Sigmoid colon (tissue), 7 donors: Measurements from ENCODE around the gene PKN1. TPM values are rescaled to one million over a fixed set of nuclear protein-coding genes. Genes with fewer than 3 reads are reported as not detected.
"Not testable (repeated sequence)": the region's sequence is repeated elsewhere in the genome, so short reads cannot be mapped to it uniquely, and the experiment has no call there.

Experiments used
- DNase-seq: peaks from one replicate; pipeline ENCODE4 v3.0.0-alpha.2; 2019
- H3K27ac ChIP-seq, 4 donors: fragments of 200-600 bp; sonication (generic); one replicate each; pipeline ENCODE4 v1.5.1; 2016 to 2019; ENCODE audit warnings: mild to moderate bottlenecking in 1 of 4
- H3K27me3 ChIP-seq, 3 donors: fragments of 200-600 bp; sonication (generic); one replicate each; pipeline ENCODE4 v1.5.1; 2019; ENCODE audit warnings: mild to moderate bottlenecking in 1 of 3
- H3K36me3 ChIP-seq, 4 donors: fragments of 200-600 bp; sonication (generic); one replicate each; pipeline ENCODE4 v1.5.1; 2016 to 2019
- H3K4me1 ChIP-seq, 4 donors: fragments of 200-600 bp; sonication (generic); one replicate each; pipeline ENCODE4 v1.5.1; 2017 to 2019
- H3K4me3 ChIP-seq, 4 donors: fragments of 200-600 bp; sonication (generic); one replicate each; pipeline ENCODE4 v1.5.1; 2017 to 2019; ENCODE audit warnings: mild to moderate bottlenecking in 2 of 4, moderate library complexity in 1 of 4
- H3K9me3 ChIP-seq, 4 donors: fragments of 200-600 bp in 3 of 4; sonication (generic) in 3 of 4; one replicate each; pipeline versions ENCODE4 v1.5.1 to v1.6.1; 2013 to 2019
- CTCF ChIP-seq, 4 experiments: fragments of 450-650 bp in 3 of 4; fragments of 200-600 bp in 1 of 4; IDR thresholded peaks; one replicate each; pipeline ENCODE4 v1.5.1; 2016 to 2019; ENCODE audit warnings: antibody characterized with exemption in 4 of 4, mild to moderate bottlenecking in 3 of 4, moderate library complexity in 2 of 4
- EP300 ChIP-seq, 4 donors: sonication (generic); formaldehyde crosslinking; IDR thresholded peaks; one replicate each; pipeline ENCODE4 v1.6.1; 2017; ENCODE audit warnings: antibody characterized with exemption in 4 of 4
- POLR2A ChIP-seq, 2 donors: fragments of 450-650 bp; IDR thresholded peaks; one replicate each; pipeline ENCODE4 v1.6.1; 2016; ENCODE audit warnings: antibody characterized with exemption in 2 of 2, mild to moderate bottlenecking in 2 of 2, moderate library complexity in 2 of 2
- POLR2AphosphoS5 ChIP-seq, 4 donors: sonication (generic); formaldehyde crosslinking; IDR thresholded peaks; one replicate each; pipeline ENCODE4 v1.6.1; 2017; ENCODE audit warnings: antibody characterized with exemption in 4 of 4
- WGBS, 2 donors: extraction: QIAGEN DNeasy Blood & Tissue Kit; methylation state at CpG; one replicate each; pipeline ENCODE4 v1.1.7; 2013; 5-methylcytosine and 5-hydroxymethylcytosine counted together
- intact Hi-C: fragments of 100-400 bp; cut with DNase I; formaldehyde crosslinking; loops from one replicate; pipeline ENCODE4 v1.15.1; 2023
- polyA plus RNA-seq, 3 donors: library from polyadenylated mRNA; stranded (reverse); fragments of 200-250 nt; gene quantifications; one replicate each; pipeline ENCODE4 v1.2.3, GENCODE V29; 2013
- total RNA-seq, 4 donors: library from RNA; depleted of rRNA; stranded (reverse); fragments of >200 nt; gene quantifications; one replicate each; pipeline ENCODE4 v1.1.0, GENCODE V29; 2016
- donor health status: healthy with polysubstance abuse.
- donor health status: Bipolar disorder and iron deficiency.
- donor health status: healthy.

Gene PKN1
- total and polyA plus RNA-seq, 7 donors, result 20.8 to 126 (median 79.2) TPM

DNA sequence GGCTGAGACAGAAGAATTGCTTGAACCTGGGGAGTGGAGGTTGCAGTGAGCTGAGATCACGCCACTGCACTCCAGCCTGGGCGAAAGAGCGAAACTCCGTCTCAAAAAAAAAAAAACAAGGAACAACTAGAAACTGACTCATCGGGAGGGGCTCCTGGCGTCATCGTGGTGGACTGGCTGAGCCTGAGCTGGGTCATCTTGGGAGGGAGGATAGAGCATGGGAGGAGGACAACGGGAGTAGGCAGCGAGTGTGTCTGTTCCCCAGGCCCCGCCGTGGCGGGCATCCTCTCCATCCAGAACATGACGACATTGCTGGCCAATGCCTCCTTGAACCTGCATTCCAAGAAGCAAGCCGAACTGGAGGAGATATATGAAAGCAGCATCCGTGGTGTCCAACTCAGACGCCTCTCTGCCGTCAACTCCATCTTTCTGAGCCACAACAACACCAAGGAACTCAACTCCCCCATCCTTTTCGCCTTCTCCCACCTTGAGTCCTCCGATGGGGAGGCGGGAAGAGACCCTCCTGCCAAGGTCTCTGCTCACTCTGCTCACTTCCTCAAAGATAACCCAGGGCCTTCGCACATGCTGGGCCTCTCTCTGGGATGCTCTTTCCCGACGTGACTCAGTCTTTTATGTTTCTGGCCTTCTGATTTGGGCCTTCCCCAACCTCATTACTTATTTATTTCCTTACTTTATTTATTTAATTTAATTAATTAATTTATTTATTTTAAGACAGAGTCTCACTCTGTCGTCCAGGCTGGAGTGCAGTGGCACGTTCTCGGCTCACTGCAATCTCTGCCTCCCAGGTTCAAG lies 30.6 kb upstream of the PKN1 start:
- Histone ChIP-seq H3K27me3 (no peaks in the 10 kb centered on the region), H3K4me1 (peaks cover 0 to 16% (median 9%) of the 10 kb centered on the region in 4 donors), H3K27ac (peak overlapping the region in 3 of 4 donors; percentile 27 to 49 (median 40)), H3K4me3 (no peak overlapping the region), H3K36me3 (peaks cover 10 to 58% (median 30%) of the 10 kb centered on the region in 4 donors), H3K9me3 (no peaks in the 10 kb centered on the region)
- intact Hi-C loops, result loop anchor here (10.0 kb wide), 1 partner anchor 198 kb away; the partner anchor contains the start of gene ADGRL1
- DNase-seq, result peak; percentile 73
- TF ChIP-seq EP300 (IDR thresholded peaks at IDR 0.05) (no peak), POLR2AphosphoS5 (IDR thresholded peaks at IDR 0.05) (no peak), POLR2A (IDR thresholded peaks at IDR 0.05) (no peak), CTCF (IDR thresholded peaks at IDR 0.05) (no peak)
- 84 to 87% methylated on average over 26 of the region's 26 CpGs for WGBS, 2 donors

DNA sequence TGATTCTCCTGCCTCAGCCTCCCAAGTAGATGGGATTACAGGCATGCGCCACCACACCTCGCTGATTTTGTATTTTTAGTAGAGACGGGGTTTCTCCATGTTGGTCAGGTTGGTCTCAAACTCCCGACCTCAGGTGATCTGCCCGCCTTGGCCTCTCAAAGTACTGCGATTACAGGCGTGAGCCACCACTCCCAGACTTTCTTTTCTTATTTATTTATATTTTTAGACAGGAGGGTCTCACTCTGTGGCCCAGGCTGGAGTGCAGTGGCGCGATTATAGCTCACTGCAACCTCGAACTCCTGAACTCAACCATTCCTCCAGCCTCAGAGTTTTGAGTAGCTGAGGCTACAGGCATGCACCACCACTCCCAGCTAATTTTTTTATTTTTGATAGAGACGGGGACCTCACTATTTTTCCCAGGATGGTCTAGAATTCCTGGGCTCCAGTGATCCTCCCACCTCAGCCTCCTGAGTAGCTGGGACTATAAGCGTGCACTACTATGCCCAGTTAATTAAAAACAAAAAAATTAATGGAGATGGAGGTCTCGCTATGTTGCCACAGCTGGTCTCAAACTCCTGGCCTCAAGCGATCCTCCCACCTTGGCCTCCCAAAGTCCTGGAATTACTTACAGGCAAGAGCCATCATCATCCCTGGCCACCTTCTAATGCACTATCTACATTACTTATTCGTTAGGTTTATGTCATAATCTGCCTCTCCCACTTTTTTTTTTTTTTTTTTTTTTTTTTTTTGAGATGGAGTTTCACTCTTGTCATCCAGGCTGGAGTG lies 29.8 kb upstream of the PKN1 start:
- Histone ChIP-seq H3K36me3 (peaks cover 18 to 66% (median 36%) of the 10 kb centered on the region in 4 donors), H3K4me1 (peaks cover 0 to 16% (median 9%) of the 10 kb centered on the region in 4 donors)
- not testable (repeated sequence) for H3K27me3 ChIP-seq, H3K9me3 ChIP-seq, DNase-seq, H3K27ac ChIP-seq, H3K4me3 ChIP-seq
- WGBS, 2 donors, result 94% methylated on average over 15 of the region's 15 CpGs
- intact Hi-C loops, result loop anchor here (10.0 kb wide), 1 partner anchor 199 kb away; the partner anchor contains the start of gene ADGRL1

DNA sequence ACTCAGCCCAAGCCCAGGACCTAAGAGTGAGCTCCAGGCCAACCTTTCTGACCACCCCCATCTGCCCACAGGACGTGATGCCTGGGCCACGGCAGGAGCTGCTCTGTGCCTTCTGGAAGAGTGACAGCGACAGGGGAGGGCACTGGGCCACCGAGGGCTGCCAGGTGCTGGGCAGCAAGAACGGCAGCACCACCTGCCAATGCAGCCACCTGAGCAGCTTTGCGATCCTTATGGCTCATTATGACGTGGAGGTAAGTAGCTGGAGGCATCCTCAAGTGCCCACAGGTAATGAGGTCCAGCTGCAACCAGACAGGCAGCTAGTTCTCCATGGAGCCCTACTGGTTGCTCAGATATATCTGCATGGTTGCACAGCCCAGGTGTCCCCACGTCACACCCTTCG lies 28.8 kb upstream of the PKN1 start:
- no peak overlapping the region for H3K27ac ChIP-seq
- intact Hi-C loops, result loop anchor here (10.0 kb wide), 1 partner anchor 200 kb away; the partner anchor contains the start of gene ADGRL1
- DNase-seq, result no peak
- peaks cover 0 to 16% (median 9%) of the 10 kb centered on the region in 4 donors for H3K4me1 ChIP-seq
- H3K9me3 ChIP-seq, result no peaks in the 10 kb centered on the region
- TF ChIP-seq POLR2A (IDR thresholded peaks at IDR 0.05) (no peak), CTCF (IDR thresholded peaks at IDR 0.05) (no peak), EP300 (IDR thresholded peaks at IDR 0.05) (no peak), POLR2AphosphoS5 (IDR thresholded peaks at IDR 0.05) (no peak)
- no peak overlapping the region for H3K4me3 ChIP-seq
- peaks cover 26 to 71% (median 45%) of the 10 kb centered on the region in 4 donors for H3K36me3 ChIP-seq
- 80 to 88% methylated on average over 9 of the region's 9 CpGs for WGBS, 2 donors
- no peaks in the 10 kb centered on the region for H3K27me3 ChIP-seq

- WGBS, 2 donors, result 83 to 90% methylated on average over 6 of the region's 6 CpGs
- Histone ChIP-seq H3K27me3 (no peaks in the 10 kb centered on the region), H3K36me3 (peaks cover 37 to 74% (median 53%) of the 10 kb centered on the region in 4 donors), H3K27ac (peak overlapping the region; percentile 65 to 82 (median 76)), H3K4me3 (peak overlapping the region in 2 of 4 donors; percentile 35 to 36), H3K9me3 (no peaks in the 10 kb centered on the region), H3K4me1 (peaks cover 0 to 16% (median 9%) of the 10 kb centered on the region in 4 donors)
- TF ChIP-seq EP300 (IDR thresholded peaks at IDR 0.05) (no peak), POLR2A (IDR thresholded peaks at IDR 0.05) (no peak), POLR2AphosphoS5 (IDR thresholded peaks at IDR 0.05) (no peak), CTCF (IDR thresholded peaks at IDR 0.05) (no peak)
- DNase-seq, result no peak
- intact Hi-C loops, result loop anchor here (5.0 to 10.0 kb wide), 2 partner anchors 58 to 201 kb away; partner anchors contain the start of gene ADGRL1
Observed at GRCh38 chr19:14405380-14405757, 27.7 kb upstream of the PKN1 start.
